ENCODE measurements around the gene HDLBP. TPM values are rescaled to one million over a fixed set of nuclear protein-coding genes. Genes with fewer than 3 reads are reported as not detected.

Gene HDLBP
- total and polyA plus RNA-seq, 10 of the 15 experiments (the other 5 are each of a cell fraction or from before 2014, with no cell fraction given) = 19.5 to 383 (median 249) TPM

GRCh38 chr2:241227594-241227993 is 87.9 kb downstream of the HDLBP start (continued):
- TF ChIP-seq ZBTB4 (CRISPR knock-in tag; IDR thresholded peaks at IDR 0.05) (no peak), MEF2A (IDR thresholded peaks at IDR 0.05; ENCODE audit: insufficient read depth, low read depth, low read length) (no peak), FOXK2 (IDR thresholded peaks at IDR 0.05) (no peak), ATF7 (IDR thresholded peaks at IDR 0.05; ENCODE audit: low read depth) (no peak), ZNF24 (IDR thresholded peaks at IDR 0.05) (no peak), IRF5 (IDR thresholded peaks at IDR 0.05; ENCODE audit: borderline replicate concordance) (no peak)

- no peak overlapping the region for H3K9ac ChIP-seq (ENCODE audit: control insufficient read depth, insufficient read depth, low read length)
- H3K36me3 ChIP-seq (ENCODE audit: control insufficient read depth in 2 of 2, insufficient read depth in 2 of 2, low read length in 1 of 2) = peaks cover 22 to 34% of the 10 kb centered on the region in 2 experiments
- ChIA-PET SMC1A (ENCODE audit: uncharacterized antibody, unreplicated experiment) (no interaction called here), RAD21 (ENCODE audit: unreplicated experiment) (no interaction called here), CTCF (no interaction called here), POLR2A (no interaction called here)
- TF ChIP-seq PML (IDR thresholded peaks at IDR 0.05; ENCODE audit: low read length) (0 out of 2 replicates have a peak, but pooled peaks have one; percentile 30), ATF3 (IDR thresholded peaks at IDR 0.05; ENCODE audit: borderline replicate concordance, extremely low read depth, low read depth, low read length) (no peak), POLR2A (IDR thresholded peaks at IDR 0.05; ENCODE audit: low read depth, low read length) (peak; percentile 50; the same call in 1 of the 2 replicates), MEF2A (IDR thresholded peaks at IDR 0.05; ENCODE audit: insufficient read depth, low read depth, low read length) (no peak), SMAD5 (IDR thresholded peaks at IDR 0.05; ENCODE audit: low read depth) (0 out of 2 replicates have a peak, but pooled peaks have one; percentile 34), PKNOX1 (IDR thresholded peaks at IDR 0.05) (no peak), STAT3 (IDR thresholded peaks at IDR 0.05; ENCODE audit: low read depth, low read length) (no peak), HCFC1 (IDR thresholded peaks at IDR 0.05; ENCODE audit: low read length) (no peak), RAD51 (IDR thresholded peaks at IDR 0.05) (no peak), NR2C1 (IDR thresholded peaks at IDR 0.05) (no peak), ASH2L (IDR thresholded peaks at IDR 0.05; ENCODE audit: borderline replicate concordance, low read depth) (no peak)
- no peaks in the 10 kb centered on the region for H3K79me2 ChIP-seq (ENCODE audit: control insufficient read depth, insufficient read depth, low read length)
- H3K4me2 ChIP-seq (ENCODE audit: control insufficient read depth, insufficient read depth) = no peak overlapping the region
- H3K9me3 ChIP-seq (replicated peaks; ENCODE audit: control insufficient read depth, insufficient read depth, low read length) = no peaks in the 10 kb centered on the region
- in situ Hi-C loops (cut with MboI) = no loop called here
- ATAC-seq (no peak), DNase-seq (ENCODE audit: low read depth, low spot score) (no peak), FAIRE-seq (no peak)
- BruUV-seq (replicated peaks) = no TSS peak
- H4K20me1 ChIP-seq (ENCODE audit: control insufficient read depth, insufficient read depth) = no peaks in the 10 kb centered on the region
- no peak overlapping the region for H2AFZ ChIP-seq (ENCODE audit: control insufficient read depth, low read depth, low read length)
- intact Hi-C loops (cut with micrococcal nuclease; ENCODE audit: unreplicated experiment) = no loop called here
- no peaks in the 10 kb centered on the region for H3K4me1 ChIP-seq (ENCODE audit: control insufficient read depth, insufficient read depth, low read length)
- H3K27ac ChIP-seq (ENCODE audit: control insufficient read depth, insufficient read depth) = no peak overlapping the region
- WGBS (ENCODE audit: insufficient coverage, insufficient replicate concordance, low lambda C conversion rate, missing lambda C conversion rate) = 96% methylated on average over 14 of the region's 19 CpGs
- H3K4me3 ChIP-seq = no peak overlapping the region
- H3K27me3 ChIP-seq (replicated peaks in 1 of 2; ENCODE audit: control insufficient read depth in 2 of 2, insufficient read depth in 2 of 2, low read length in 1 of 2) = no peaks in the 10 kb centered on the region
Measured at GRCh38 chr2:241226723-241227572, 88.5 kb downstream of the HDLBP start.

Data from GM12878 (cell line).